Fibroblast of lung (primary cell): ENCODE measurements around the gene PRSS16.

Experiments used
- CTCF ChIP-seq, 2 donors: IDR thresholded peaks in 1 of 2; conservative IDR thresholded peaks in 1 of 2; 1 replicate in 1 of 2; 2 replicates in 1 of 2; pipeline ENCODE4 v1.5.1; 2011 to 2012; ENCODE audit warnings: low read length in 2 of 2, control low read depth in 1 of 2, inconsistent platforms in 1 of 2, low read depth in 1 of 2, mild to moderate bottlenecking in 1 of 2
- EZH2 ChIP-seq: IDR thresholded peaks from 2 replicates; pipeline ENCODE4 v1.5.1; 2012; ENCODE audit warnings: low read length, control low read depth, mild to moderate bottlenecking; ENCODE audit errors: missing control alignments

- TF ChIP-seq CTCF (conservative IDR thresholded peaks at IDR 0.05 in 1 of 2, IDR thresholded peaks at IDR 0.05 in 1 of 2; ENCODE audit: low read depth in 1 of 2, low read length in 2 of 2) (no peak), EZH2 (no peak)
Measured at GRCh38 chr6:27281105-27281539, 33.6 kb downstream of the PRSS16 start.
